Measurements from ENCODE around the gene TBC1D10B.
"Not testable (repeated sequence)": the region's sequence is repeated elsewhere in the genome, so short reads cannot be mapped to it uniquely, and the experiment has no call there.

TBC1D10B gene

GRCh38 chr16:30335028-30335597, 35.2 kb downstream of the TBC1D10B start:
- peak; percentile 78 for DNase-seq (ENCODE audit: low spot score)

- DNase-seq (ENCODE audit: low spot score): not testable (repeated sequence)
These were observed 35.8 kb downstream of the TBC1D10B start for GRCh38 chr16:30334473-30334989.

- not testable (repeated sequence) for DNase-seq (ENCODE audit: low spot score)
These were observed 46.1 kb downstream of the TBC1D10B start for GRCh38 chr16:30324220-30324619.

- not testable (repeated sequence) for DNase-seq (ENCODE audit: low spot score)
These were observed 51.6 kb downstream of the TBC1D10B start for GRCh38 chr16:30318647-30319046.

GRCh38 chr16:30310937-30311336, 59.4 kb downstream of the TBC1D10B start:
- not testable (repeated sequence) for DNase-seq (ENCODE audit: low spot score)

- not testable (repeated sequence) for DNase-seq (ENCODE audit: low spot score)
These were observed 61.0 kb downstream of the TBC1D10B start for GRCh38 chr16:30309255-30309654.
